ENCODE results near the gene SLC45A3.

Gene SLC45A3

DNA sequence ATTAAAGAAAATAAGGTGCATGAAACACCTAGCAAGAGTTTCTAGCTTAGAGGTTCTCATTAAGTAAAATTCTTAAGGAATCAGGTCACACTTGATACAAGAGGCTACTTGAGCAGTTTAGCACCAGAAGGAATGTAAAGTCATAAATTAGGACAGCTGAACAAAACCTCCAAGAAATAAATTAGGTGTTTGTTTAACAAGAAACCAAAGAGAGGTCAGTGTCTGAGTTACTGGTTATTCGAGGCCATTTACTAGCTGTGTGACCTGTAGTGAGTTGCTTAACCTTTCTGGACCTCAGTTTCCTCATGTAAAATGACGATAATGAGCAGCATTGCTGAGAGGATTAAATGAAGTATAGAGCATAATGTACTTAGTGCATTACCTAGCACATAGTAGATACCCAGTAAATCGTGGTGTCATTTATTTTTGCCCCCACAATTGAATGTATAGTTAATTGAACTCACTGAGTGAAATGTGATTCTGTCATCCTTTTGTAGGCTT lies 47.6 kb downstream of the SLC45A3 start:
- no peak for DNase-seq

DNA sequence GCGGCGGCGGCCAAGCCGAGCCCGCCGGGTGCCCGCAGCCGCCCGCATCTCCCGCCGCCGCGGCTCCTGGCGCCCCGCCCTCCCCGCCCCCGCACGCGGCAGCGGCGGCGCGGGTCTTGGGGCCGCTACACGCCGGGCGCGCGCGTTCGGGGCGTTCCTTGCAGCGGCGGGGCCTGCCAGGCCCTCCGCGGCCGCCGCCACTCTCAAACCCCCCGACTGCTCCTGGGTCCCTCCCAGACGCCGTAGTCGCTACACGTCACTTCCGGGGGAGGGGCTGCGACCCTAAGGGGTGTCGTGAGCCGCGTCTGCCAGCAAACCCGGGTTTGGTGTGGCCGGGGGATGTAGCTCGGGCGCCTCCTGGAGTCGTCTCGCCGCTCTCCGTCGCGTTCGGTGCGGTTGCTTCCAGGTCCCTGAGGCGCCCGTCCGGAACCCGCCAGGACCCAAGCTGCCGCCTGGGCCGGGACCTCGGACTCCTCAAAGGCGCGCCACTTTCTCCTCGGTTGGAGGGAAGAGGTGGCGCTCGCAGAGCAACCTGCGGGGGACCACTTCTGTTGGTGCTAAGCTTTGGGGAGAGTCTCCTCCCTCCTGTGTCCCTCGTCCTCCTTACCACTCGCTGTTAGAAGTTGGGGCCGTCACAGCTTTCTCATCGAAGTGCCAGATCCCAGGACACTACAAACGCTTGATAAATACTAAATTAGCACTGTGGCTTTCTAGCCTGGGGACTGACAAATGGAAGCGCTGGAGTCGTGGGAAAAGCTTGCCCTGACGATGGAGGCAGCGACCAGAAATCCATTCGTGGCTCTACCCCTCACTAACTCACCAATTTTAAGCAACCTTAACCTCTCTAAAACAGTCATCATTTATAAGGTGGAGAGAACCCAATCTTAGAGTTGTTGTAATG lies 48.3 kb downstream of the SLC45A3 start, which contains the start of gene ELK4:
Gene ELK4, minus strand, starts transcription at position 244 of the 901 bp plus-strand sequence. CDS start 8,129 bp downstream, outside the sequence.
- DNase-seq, result peak; percentile 42 to 86

DNA sequence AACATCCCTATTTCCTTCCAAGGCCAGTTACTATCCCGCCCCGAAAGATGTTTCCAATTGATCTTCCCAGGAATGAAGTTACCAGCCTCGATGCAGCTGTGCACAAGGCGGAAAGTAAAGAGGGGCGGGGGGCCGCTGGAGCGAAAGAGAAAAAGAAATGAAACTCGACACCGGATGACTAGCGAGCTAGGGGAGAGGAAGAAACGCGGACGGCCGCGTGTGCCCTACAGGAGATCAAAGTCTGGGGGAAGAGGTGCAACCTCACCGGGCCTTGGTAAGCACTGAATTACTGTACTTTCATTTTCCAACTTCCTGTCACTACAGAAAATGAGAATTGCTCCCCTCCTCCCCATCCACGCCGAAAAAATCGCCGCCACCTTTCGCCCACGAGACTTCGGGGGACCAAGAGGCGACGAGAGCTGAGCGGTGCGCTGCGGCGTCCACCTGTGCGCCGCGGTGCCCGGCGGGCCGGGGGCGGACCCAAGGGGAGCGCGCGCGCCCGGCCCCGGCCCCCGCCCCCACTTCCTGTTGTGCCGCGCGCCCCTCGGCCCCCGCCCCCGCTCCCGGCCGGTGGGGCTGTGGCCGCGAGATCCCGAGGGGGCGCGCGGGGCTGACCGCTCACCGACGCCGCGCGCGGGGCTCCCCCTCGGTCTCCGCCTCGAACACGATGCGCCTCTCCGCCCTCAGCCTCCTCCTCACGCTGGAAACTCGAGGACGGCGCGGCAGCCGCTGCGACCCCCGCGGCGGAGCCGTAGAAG lies 49.1 kb downstream of the SLC45A3 start:
- no peak for DNase-seq

DNA sequence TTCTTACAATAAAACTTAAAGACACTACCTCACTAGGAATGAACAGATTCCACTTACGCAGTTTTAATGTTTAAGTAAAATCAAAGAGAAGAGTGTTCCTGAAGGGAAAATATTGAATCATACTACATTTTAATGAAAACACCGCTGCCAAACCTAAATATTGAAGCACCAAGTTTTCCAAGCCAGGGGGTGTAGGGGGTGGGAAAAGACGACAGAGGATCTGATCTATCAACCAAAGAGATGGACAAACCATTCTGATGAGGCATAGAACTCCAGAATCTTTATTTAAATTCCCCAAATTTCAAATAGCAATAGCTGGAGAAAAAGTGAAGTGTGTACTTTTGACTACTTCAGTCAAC lies 49.7 kb downstream of the SLC45A3 start:
- DNase-seq, result no peak

DNA sequence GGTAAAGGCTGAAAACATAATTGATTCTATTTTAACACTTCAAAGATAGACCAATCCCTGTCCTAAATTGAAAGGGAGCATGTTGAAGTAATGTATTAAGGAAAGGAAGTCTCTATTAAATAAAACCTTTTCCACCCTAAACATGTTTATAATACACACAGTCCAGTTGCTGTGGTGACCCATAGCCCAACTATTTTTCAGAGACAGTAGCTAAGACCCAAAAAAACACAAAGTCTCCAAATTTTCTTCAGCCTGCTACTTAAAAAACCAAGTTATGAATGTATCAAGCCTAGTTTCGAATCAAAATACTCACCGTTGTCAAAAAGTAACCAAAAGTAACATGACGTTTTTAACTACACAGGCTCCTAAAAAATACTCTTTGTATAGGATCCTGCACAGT lies 50.1 kb downstream of the SLC45A3 start:
- DNase-seq, result no peak

DNA sequence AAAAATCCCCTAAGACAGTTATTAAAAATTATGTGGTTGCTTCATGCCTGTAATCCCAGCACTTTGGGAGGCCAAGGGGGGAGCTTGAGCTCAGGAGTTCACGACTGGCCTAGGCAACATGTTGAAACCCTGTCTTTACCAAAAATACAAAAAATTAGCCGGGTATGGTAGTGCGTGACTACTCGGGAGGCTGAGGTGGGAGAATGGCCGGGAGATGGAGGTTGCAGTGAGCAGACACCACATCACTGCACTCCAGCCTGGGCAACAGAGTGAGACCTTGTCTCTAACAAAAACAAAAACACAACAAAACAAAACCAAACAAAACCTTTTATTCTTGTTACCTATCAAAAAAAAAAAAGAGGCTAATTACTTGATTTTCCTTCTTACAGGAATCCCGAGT lies 50.6 kb downstream of the SLC45A3 start:
- DNase-seq, result no peak

DNA sequence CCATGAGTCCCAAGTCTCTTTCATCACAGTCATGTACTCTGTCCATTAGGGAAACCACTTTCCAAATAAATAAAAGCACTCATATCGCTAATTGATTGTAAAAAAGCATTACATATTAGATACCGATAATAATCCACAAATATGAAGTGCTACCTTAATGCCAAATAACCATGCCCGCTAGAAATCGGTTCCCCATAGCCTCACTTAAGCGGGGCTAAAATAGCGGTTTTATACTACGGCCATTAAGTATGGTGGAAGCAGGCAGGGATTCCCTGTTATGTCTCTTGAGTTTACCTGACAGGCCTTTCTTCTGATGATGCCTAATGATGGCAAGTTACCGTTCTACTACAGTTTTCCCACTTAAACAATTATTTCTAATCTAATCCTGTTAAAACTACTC lies 52.4 kb downstream of the SLC45A3 start:
- DNase-seq, result no peak

DNA sequence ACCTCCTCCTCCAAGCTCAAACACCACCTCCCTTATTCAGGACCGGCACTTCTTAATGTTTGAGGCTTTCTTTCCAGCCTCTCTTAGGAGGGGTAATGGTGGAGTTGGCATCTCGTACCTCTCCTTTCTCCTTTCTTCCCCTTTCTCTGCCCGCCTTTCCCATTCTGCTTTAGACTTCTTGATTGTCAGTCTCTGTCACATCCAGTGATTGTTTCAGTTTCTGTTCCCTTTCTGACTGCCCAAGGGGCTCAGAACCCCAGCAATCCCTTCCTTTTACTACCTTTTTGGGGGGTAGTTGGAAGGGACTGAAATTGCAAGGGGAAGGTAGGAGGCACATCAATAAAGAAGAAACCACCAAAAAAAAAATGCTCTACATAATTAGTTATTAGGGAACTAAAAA lies 54.1 kb downstream of the SLC45A3 start:
- no peak for DNase-seq

DNA sequence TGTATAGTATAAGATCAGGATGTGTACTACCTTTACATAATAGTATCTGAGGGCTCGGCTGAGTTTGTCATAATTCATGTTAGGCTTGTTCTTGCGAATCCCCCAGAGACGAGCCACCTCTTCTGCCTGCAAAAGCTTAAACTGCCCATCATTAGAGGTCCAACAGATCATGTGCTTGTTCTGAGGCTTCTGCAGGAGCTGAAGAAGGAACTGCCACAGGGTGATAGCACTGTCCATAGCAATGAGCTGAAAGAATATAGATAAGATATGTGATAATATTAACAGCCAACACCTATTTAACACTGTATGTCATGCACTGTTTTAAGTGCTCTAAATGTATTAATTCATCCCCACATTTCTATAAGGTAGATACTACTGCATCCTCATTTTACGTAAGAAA lies 56.7 kb downstream of the SLC45A3 start:
- no peak for DNase-seq

DNA sequence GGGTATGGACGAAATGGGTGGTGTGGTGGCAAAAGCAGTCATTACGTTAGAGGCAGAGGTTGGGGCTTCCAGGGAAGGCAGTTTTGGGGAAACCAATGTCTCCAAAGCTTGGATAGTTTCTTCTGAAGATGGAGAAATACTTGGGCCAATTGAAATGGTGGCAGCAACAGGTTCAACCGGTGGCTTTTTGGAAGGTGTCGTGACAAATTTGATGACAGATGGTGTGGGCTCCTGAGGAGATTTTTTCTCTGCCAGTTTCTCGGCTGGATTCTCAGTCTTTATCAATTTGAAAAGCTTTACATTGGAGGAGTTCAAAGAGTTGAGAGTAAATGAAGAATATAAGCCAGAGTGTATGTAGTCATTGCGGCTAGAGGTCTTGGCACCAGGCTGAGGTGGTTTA lies 60.0 kb downstream of the SLC45A3 start:
- DNase-seq, result no peak

DNA sequence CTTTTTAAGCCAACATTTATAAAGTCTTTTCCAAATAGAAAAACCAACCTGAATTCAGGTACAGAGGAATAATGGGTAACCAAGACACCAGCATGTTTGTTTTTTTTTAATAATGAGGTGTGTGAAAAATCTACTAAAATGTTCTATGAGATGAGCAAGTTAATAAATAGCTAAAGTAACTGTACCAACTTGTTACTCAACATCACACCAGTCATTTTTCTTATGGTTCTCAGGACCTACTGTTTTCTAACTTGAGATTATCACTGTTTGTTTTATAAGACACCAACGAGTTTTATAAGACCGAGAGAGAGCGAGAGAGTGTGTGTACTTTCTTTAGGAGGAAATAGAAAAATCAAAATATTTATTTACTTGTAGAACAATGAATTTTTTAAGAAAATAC lies 60.9 kb downstream of the SLC45A3 start:
- no peak for DNase-seq

DNA sequence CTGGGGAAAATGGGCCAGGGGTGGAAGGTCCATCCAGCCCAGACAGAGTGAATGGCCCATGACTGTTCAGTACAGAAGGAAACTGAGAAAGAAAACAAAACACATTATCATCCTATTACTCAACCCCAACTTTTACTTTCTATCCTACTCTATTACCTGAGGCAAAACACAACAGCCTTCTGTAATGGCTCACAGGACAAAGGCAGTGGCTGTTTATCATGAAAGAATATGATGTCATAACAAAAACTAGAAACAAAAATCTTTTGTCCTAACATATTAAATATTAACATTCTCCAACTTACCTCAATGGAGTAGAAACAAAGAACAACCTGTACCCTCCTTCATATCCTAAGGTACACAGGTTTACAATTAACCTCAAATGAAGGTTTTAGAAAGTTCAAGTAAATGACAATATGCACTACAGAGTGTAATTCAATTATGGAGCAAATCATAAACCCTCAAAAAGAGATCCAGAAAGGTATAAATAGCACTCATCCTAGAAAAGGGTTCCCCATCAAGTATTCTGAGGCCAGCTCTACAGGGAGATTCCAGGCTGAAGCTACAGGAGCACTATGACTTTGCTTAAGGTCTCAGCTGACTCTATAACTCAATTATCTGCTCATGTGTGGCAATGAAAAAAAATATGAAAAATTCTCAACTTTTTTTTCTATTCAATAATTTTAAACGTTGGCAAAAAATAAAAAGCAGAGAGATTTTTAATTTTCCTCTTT lies 63.6 kb downstream of the SLC45A3 start:
- no peak for DNase-seq

DNA sequence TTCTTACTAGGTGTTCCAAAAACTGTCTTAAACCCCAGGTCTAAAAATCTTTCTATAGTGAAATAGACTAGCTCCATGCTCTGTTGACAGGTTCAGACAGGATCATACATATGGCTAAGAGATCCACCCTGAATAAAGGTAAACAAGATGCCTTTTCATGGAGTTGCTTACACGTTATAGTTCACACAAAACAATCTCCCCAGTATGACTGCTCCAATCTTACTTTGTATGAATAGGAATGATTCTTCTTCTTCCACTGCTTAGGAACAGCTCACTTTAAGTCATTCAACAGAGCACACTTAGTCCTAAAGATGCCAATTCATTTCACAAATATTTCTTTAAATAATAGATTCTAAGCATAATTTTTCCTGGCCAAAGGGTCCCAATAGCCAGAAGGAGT lies 64.5 kb downstream of the SLC45A3 start:
- no peak for DNase-seq

DNA sequence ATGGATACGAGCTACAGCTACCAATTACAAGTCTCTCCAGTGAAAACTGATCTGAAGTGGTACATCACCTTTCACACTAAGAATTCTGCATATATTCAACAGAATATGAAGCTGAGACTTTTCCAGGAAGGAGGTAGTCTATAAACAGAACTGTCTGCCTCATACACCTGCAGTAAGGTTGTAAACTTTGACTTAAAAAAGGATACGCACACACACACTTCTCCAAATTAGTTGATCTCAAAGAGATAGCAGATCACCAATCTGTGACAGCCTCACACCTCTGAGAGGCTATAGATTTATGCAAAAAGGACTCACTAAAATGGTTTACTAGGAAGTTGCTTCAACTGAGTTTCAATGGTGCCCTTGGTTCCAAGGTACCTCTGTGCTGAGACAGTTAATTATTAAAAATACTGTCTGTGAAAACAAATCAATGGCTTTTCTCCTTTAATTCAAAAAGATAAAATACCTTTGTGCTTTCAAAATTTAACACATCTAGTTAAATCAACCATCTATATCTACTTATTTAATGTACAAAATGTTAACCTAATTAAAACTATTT lies 66.4 kb downstream of the SLC45A3 start:
- no peak for DNase-seq

DNA sequence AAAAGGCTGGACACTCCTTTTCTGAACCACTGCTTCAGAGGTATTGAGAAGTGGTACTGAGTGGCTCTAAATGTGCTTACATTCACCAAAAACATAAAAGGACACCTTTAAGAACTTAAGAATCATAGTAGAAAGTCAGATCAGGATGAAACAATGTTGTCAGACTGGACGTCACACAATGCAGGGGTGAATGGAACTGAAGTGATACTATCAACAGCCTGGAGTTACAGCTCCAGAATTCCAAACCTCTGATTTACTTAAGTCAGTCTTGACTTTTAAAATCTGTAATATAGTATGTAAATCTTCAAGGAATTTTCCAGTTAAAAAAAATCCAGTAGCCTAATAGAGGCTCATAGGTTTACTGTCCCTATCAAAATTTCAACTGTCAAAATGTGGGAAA lies 67.8 kb downstream of the SLC45A3 start:
- no peak for DNase-seq

DNA sequence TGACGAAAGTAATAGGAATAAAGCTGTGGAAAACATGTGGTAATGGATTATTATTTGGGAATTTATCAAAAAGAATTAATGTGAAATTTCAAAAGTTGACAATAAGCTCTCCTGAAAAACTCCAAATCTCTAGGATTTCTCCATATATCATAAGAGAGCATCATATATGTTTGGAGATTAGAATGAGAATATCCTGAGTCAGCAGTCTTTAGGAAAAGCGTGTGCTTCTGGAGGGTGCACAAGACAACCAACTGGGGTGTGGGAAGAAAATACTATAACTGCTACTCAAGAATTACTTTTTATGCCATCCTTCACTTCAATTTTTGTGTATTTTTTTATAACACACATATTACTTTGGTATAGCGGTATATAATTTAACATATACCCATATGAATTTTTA lies 68.2 kb downstream of the SLC45A3 start:
- no peak for DNase-seq

DNA sequence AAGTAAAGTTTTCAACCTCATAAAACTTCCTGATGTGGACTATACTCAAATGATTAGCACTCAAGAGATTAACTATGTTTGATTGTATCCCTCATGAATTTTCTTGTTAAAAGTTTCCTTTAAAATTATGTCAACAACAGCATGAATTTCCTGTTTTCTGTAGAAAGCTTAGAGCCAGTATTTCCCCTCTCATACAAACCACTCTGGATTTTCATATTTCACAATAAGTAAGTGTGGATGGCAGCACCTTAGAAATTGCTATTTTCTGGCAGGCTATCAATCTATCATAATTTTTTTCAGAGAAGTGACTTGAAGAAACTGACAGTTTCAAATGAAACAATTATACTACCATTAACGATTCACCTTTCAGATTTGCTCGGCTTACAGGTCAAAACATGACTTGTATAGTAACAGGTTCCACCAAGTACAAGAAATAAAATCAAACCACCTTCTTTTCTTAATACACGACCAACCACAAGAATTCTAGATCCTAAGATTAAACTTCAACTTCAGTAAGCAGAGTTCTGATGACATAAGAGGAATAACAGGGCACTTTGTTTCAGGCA lies 69.3 kb downstream of the SLC45A3 start:
- DNase-seq, result no peak

DNA sequence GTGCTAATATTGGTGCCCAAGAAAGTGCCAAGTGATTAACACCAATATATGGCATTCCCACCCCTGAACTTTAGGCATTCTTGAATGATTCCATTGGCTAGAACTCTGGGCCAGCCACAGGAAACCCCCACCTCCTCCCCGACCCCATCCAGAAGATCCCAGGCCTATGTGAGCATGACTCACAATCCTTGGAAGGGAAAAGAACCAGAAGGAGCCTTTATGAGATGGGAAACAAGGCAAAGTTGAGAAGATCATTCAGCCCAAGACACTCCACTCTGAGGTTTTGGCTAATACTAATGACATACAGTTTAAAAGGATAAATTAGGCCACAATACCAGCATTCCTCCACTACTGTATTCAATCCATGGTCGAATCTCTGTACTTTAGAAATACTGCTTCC lies 70.3 kb downstream of the SLC45A3 start:
- DNase-seq, result no peak
